Neural progenitor cell (in vitro differentiated cells): ENCODE results near the gene MYO1E.

Source experiments
- CTCF ChIP-seq: fragments of 200-600 bp; sonication (generic); IDR thresholded peaks from 2 replicates; pipeline ENCODE4 v1.5.1; 2017; ENCODE audit warnings: antibody characterized with exemption, mild to moderate bottlenecking
- EZH2 ChIP-seq: fragments of 200-600 bp; sonication (generic); IDR thresholded peaks from 2 replicates; pipeline ENCODE4 v1.6.1; 2017; ENCODE audit warnings: antibody characterized with exemption, mild to moderate bottlenecking, moderate library complexity
- EZH2phosphoT487 ChIP-seq: fragments of 200-600 bp; sonication (generic); IDR thresholded peaks from 2 replicates; pipeline ENCODE4 v1.6.1; 2017; ENCODE audit warnings: antibody characterized with exemption

GRCh38 chr15:59224474-59224873 lies 148.2 kb downstream of the MYO1E start:
- TF ChIP-seq CTCF (no peak), EZH2 (no peak), EZH2phosphoT487 (no peak)
